HepG2 (cell line): ENCODE results near the gene YIF1B. TPM values are rescaled to one million over a fixed set of nuclear protein-coding genes. Genes with fewer than 3 reads are reported as not detected.

ENCODE experiments used
- BCL6 ChIP-seq: IDR thresholded peaks from 2 replicates; pipeline ENCODE4 v1.6.1; 2016; ENCODE audit warnings: missing genetic modification reagents, missing compliant biosample characterization
- ETV5 ChIP-seq: IDR thresholded peaks from 2 replicates; pipeline ENCODE4 v1.6.1; 2018; ENCODE audit warnings: missing biosample characterization, missing genetic modification reagents, inconsistent platforms, borderline replicate concordance
- FOSL2 ChIP-seq: sonication (generic); formaldehyde crosslinking; IDR thresholded peaks from 2 replicates; pipeline ENCODE4 v1.4.0; 2020; ENCODE audit warnings: missing genetic modification reagents
- HNRNPUL1 ChIP-seq: fragments of 200-400 bp; formaldehyde crosslinking; IDR thresholded peaks from 2 replicates; pipeline ENCODE4 v1.6.1; 2017; ENCODE audit warnings: low read depth, mild to moderate bottlenecking, low read length, moderate library complexity
- MXD1 ChIP-seq: sonication (generic); formaldehyde crosslinking; IDR thresholded peaks from 2 replicates; pipeline ENCODE4 v1.4.0; 2020; ENCODE audit warnings: mild to moderate bottlenecking, missing genetic modification reagents
- MYNN ChIP-seq: sonication (generic); formaldehyde crosslinking; IDR thresholded peaks from 2 replicates; pipeline ENCODE4 v1.4.0; 2020; ENCODE audit warnings: mild to moderate bottlenecking, low read depth, missing genetic modification reagents
- NFE2 ChIP-seq: sonication (generic); formaldehyde crosslinking; IDR thresholded peaks from 2 replicates; pipeline ENCODE4 v1.4.0; 2020; ENCODE audit warnings: missing genetic modification reagents
- NR3C1 ChIP-seq: sonication (generic); formaldehyde crosslinking; IDR thresholded peaks from 2 replicates; pipeline ENCODE4 v1.4.0; 2020; ENCODE audit warnings: missing genetic modification reagents
- PRMT3 ChIP-seq: sonication (generic); formaldehyde crosslinking; IDR thresholded peaks from 2 replicates; pipeline ENCODE4 v1.8.1; 2022; ENCODE audit warnings: low read depth, mild to moderate bottlenecking, moderate library complexity, missing genetic modification reagents, borderline replicate concordance
- SUZ12 ChIP-seq: fragments of 150-350 bp; IDR thresholded peaks from 2 replicates; pipeline ENCODE4 v1.6.1; 2014; ENCODE audit warnings: low read depth, low read length
- TEAD3 ChIP-seq: optimal IDR thresholded peaks from 2 replicates; pipeline ENCODE3; 2016; ENCODE audit warnings: borderline replicate concordance
- TEF ChIP-seq: sonication (generic); formaldehyde crosslinking; IDR thresholded peaks from 2 replicates; pipeline ENCODE4 v1.5.0; 2020; ENCODE audit warnings: missing genetic modification reagents
- ZNF142 ChIP-seq: sonication (generic); formaldehyde crosslinking; IDR thresholded peaks from 2 replicates; pipeline ENCODE4 v1.4.0; 2020; ENCODE audit warnings: missing genetic modification reagents
- ZNF232 ChIP-seq: sonication (generic); formaldehyde crosslinking; IDR thresholded peaks from 2 replicates; pipeline ENCODE4 v1.4.0; 2020; ENCODE audit warnings: missing genetic modification reagents, borderline replicate concordance
- ZNF282 ChIP-seq: fragments of 450-650 bp; IDR thresholded peaks from 2 replicates; pipeline ENCODE4 v1.6.1; 2018; ENCODE audit not compliant: partially characterized antibody
- ZNF3 ChIP-seq: IDR thresholded peaks from 2 replicates; pipeline ENCODE4 v1.7.0; 2017; ENCODE audit warnings: inconsistent platforms
- ZNF460 ChIP-seq: sonication (generic); formaldehyde crosslinking; IDR thresholded peaks from 2 replicates; pipeline ENCODE4 v1.5.1; 2020; ENCODE audit warnings: missing genetic modification reagents, mild to moderate bottlenecking, borderline replicate concordance
- ZNF83 ChIP-seq: sonication (generic); formaldehyde crosslinking; IDR thresholded peaks from 2 replicates; pipeline ENCODE4 v1.4.0; 2020; ENCODE audit warnings: missing genetic modification reagents, mild to moderate bottlenecking, borderline replicate concordance
- ZSCAN22 ChIP-seq: sonication (generic); formaldehyde crosslinking; IDR thresholded peaks from 2 replicates; pipeline ENCODE4 v1.4.0; 2020; ENCODE audit warnings: mild to moderate bottlenecking, missing genetic modification reagents
- polyA plus RNA-seq, 8 experiments: library from polyadenylated mRNA; depleted of rRNA in 3 of 8; stranded (reverse) in 7 of 8; unstranded in 1 of 8; fragments of >200 nt; fragmentation: Illumina TruSeq in 4 of 8; extraction: Trizol in 4 of 8; gene quantifications; 2 replicates each; pipeline versions ENCODE4 v1.2.1 to v1.2.3, GENCODE V29; 2011 to 2016; ENCODE audit warnings: low read depth in 4 of 8, missing spikeins in 1 of 8, mixed read lengths in 1 of 8; ENCODE audit not compliant: insufficient read depth in 1 of 8
- total RNA-seq, 5 experiments: library from RNA; depleted of rRNA; stranded (reverse); fragments of >200 nt; fragmentation: Illumina TruSeq; extraction: Trizol; gene quantifications; 2 replicates each; pipeline ENCODE4 v1.2.3, GENCODE V29; 2016; ENCODE audit warnings: low read depth in 1 of 5
- TF ChIP-seq, protein P1 (sequence below): sonication (generic); formaldehyde crosslinking; IDR thresholded peaks from 2 replicates; pipeline ENCODE4 v1.4.0; 2020; ENCODE audit warnings: missing genetic modification reagents, borderline replicate concordance

Gene YIF1B
- total and polyA plus RNA-seq, 2 of the 13 experiments (the other 11 are each of a cell fraction or from before 2014, with no cell fraction given): 41.4 to 85.2 TPM

GRCh38 chr19:38266981-38267597 lies 48.7 kb downstream of the YIF1B start (continued):
- 0 out of 2 replicates have a peak, but pooled peaks have one; percentile 33 for TF ChIP-seq FOSL2 (CRISPR knock-in tag)
- peak; percentile 13 for TF ChIP-seq TEAD3 (CRISPR knock-in tag)
- TF ChIP-seq PRMT3: no peak
- no peak for TF ChIP-seq ZSCAN22
- TF ChIP-seq, protein P1, sequence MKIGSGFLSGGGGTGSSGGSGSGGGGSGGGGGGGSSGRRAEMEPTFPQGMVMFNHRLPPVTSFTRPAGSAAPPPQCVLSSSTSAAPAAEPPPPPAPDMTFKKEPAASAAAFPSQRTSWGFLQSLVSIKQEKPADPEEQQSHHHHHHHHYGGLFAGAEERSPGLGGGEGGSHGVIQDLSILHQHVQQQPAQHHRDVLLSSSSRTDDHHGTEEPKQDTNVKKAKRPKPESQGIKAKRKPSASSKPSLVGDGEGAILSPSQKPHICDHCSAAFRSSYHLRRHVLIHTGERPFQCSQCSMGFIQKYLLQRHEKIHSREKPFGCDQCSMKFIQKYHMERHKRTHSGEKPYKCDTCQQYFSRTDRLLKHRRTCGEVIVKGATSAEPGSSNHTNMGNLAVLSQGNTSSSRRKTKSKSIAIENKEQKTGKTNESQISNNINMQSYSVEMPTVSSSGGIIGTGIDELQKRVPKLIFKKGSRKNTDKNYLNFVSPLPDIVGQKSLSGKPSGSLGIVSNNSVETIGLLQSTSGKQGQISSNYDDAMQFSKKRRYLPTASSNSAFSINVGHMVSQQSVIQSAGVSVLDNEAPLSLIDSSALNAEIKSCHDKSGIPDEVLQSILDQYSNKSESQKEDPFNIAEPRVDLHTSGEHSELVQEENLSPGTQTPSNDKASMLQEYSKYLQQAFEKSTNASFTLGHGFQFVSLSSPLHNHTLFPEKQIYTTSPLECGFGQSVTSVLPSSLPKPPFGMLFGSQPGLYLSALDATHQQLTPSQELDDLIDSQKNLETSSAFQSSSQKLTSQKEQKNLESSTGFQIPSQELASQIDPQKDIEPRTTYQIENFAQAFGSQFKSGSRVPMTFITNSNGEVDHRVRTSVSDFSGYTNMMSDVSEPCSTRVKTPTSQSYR: no peak
- no peak for TF ChIP-seq ZNF282
- TF ChIP-seq ZNF460: no peak
- no peak for TF ChIP-seq SUZ12
- no peak for TF ChIP-seq HNRNPUL1
- TF ChIP-seq ZNF142 (CRISPR knock-in tag): no peak
- TF ChIP-seq NFE2 (CRISPR knock-in tag): no peak
- peak; percentile 79; the same call in 1 of the 2 replicates for TF ChIP-seq ETV5
- TF ChIP-seq ZNF83 (CRISPR knock-in tag): no peak
- no peak for TF ChIP-seq NR3C1 (CRISPR knock-in tag)
- 0 out of 2 replicates have a peak, but pooled peaks have one; percentile 7 for TF ChIP-seq BCL6
- TF ChIP-seq ZNF232 (CRISPR knock-in tag): no peak
- TF ChIP-seq MXD1 (CRISPR knock-in tag): no peak
- no peak for TF ChIP-seq MYNN (CRISPR knock-in tag)
- no peak for TF ChIP-seq TEF
- no peak for TF ChIP-seq ZNF3
